Fibroblast of peridontal ligament (primary cell): ENCODE results near the gene ACTR3.
A peak's percentile ranks its signal among the peaks of the same experiment; 100 is the strongest.
"Not testable (repeated sequence)": the region's sequence is repeated elsewhere in the genome, so short reads cannot be mapped to it uniquely, and the experiment has no call there.

Experiments
- DNase-seq: peaks from one replicate; pipeline ENCODE4 v3.0.0-alpha.2; 2010; ENCODE audit errors: extremely low read depth

ACTR3 gene

DNA sequence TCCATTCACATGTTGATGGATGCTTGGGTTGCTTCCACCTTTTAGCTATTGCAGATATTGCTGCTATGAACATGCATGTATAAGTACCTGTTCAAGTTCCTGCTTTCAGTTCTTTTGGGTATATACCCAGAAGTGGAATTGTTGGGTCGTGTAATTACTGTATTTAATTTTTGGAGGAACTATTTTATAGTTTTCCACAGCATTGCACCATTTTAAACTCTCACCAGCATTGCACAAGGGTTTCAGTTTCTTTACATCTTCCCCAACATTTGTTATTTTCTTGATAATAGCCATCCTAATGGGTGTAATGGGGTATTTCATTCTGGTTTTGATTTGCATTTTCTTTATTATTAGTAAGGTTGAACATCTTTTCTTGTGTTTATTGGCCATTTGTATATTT, 16.0 kb downstream of the ACTR3 start:
- no peak for DNase-seq

DNA sequence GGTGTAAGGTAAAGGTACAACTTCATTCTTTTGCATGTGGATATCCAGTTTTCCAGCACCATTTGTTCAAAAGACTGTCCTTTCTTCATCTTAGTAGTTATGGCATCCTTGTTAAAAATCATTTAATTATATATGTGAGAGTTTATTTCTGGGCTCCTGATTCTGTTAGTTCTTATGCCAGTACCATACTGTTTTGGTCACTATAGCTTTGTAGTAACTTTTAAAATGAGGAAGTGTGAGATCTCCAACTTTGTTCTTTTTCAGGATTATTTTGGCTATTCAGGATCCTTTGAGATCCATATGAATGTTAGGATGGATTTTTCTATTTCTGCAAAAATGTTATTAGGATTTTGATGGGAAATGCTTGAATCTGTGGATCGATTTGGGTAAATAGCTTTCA, 16.8 kb downstream of the ACTR3 start:
- no peak for DNase-seq

DNA sequence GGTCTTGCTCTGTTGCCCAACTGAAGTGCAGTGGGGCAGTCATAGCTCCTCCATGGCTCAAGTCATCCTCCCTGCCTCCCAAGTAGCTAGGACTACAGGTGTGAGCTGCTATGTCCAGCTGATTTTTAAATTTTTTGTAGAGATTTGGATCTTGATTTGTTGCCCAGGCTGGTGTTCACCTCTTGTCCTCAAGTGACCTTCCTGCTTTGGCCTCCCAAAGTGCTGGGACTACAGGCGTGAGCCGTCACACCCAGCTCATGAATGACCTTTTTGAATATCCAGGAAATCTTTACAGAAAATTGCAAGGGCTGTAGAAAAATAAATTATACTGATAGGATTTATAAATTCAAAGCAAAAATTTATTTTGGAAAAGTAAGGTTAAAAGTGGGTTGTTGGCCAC, 17.4 kb downstream of the ACTR3 start:
- no peak for DNase-seq

DNA sequence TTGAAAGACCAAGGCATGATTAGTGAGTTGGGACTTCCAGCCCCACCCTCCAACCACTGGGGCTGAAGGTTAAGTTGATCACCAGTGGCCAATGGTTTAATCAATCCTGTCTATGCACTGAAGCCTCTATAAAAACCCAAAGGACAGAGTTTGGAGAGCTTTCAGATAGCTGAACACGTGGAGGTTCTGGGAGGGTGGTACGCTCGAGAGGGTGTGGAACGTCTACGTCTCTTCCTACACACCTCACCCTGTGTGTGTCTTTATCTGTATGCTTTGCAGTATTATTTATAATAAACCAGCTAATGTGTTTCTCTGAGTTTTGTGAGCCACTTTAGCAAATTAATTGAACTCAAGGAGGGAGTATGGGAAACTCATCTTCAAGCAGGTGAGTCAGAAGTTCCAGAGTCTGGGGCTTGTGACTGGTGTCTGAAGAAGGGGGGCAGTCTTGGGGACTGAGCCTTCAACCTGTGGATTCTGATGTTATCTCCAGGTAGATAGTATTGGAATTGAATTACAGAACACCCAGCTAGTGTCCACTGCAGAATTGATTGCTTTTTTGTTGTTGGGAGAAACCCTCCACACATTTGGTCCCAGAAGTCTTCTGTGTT, 20.3 kb downstream of the ACTR3 start:
- no peak for DNase-seq

DNA sequence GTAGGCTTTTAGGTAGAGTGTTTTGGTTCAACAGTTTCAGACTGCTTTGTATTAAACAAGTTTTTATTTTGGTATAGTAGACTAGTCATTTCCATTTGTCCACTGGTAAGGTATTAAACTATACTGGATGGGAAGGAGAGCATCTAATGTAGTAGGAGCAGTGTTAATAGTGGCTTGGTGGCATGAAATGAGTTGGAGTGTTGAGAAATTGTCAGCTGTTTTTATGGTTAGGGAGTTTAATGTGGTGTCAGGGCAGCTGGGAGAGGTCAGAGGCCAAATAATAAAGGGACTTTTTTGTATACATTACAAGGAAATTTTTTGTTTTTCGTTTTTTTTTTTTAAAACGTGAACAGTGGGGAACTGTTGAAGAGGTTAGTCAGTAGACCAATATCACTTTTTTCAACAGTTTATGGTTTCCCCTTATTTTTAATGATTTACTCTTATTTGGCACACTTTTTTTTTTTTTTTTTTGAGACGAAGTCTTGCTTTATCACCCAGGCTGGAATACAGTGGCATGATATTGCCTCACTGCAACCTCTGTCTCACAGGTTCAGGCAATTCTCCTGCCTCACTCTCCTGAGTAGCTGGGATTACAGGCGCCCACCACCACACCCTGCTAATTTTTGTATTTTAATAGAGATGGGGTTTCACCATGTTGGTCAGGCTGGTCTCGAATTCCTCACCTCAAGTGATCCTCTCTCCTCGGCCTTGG, 21.2 kb downstream of the ACTR3 start:
- no peak for DNase-seq

DNA sequence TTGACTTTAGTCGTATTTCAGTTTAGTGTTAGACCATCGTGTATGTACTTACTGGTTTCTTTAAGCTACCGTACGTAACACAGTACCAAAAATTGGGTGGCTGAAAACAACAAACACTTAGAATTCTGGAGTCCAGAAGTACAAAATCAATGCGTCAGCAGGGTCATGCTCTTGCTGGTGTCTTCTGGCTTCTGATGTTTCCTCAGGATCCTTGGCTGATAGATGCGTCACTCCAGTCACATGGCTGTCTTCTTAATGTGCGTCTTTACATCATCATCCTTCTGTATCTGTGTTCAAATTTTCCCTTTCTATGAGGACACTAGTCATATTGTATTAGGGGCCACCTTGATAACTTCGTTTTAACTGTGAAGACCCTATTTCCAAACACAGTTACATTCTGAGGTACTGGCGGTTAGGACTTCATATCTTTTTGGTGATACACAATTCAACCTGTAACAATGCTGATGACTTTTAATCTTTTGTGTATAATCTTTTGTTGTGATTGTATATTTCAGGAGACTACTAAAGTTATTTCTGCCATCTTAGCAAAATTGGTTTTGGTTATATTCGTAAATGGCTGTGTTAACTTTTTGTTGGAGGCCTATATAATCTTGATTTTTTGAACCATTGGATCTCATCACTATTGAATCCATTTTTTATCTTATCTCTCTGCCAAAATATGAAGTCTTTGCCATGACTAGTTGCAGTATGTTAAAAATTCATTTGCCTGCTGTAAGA, 25.4 kb downstream of the ACTR3 start:
- DNase-seq: no peak

DNA sequence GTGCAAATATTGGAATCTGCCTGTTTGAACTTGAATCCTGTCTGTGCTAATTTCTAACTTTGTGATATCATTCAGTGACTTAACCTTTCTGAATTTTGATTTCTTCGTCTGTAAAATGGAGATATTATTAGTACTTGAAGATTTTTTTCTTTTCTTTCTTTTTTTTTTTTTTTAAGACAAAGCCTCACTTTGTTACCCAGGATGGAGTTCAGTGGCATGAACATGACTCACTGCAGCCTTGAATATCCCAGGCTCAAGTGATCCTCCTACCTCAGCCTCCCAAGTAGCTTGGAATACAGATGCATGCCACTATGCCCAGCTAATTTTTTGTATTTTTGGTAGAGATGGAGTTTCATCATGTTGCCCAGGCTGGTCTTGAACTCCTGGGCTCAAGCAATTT, 28.3 kb downstream of the ACTR3 start:
- DNase-seq: no peak

DNA sequence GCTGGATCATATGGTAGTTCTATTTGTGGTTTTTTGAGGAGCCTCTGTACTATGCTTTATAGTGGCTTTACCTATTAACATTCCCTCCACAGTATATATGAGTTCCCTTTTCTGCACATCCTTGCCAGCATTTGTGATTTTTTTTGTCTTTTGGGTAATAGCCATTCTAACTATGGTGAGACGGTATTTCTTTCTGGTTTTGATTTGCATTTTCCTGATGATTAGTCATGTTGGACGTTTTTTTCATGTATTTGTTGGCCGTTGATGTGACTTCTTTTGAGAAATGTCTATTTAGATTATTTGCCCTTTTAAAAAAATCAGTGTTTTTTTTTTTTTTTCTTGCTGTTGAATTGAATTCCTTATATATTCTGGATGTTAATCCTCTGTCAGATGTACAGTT, 31.1 kb downstream of the ACTR3 start:
- DNase-seq: peak; percentile 69

DNA sequence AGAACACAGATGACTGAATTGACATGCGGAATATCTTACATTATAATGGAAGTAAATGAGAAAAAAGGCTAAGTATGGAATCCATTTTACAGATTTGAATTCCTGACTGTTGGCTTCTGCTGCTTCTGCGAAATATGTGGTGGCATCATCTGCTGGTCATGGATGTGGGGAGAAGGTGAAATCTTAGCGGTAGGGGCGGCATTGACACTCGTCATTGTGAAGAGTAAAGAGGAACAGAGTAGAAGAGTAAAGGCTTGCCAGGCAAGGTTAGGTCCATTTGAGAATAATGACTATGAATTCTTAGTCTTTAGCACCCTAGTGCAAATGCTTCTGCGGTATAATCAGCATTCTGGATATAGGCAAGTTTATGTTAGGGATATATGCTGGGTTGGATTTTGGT, 32.4 kb downstream of the ACTR3 start:
- DNase-seq: no peak

DNA sequence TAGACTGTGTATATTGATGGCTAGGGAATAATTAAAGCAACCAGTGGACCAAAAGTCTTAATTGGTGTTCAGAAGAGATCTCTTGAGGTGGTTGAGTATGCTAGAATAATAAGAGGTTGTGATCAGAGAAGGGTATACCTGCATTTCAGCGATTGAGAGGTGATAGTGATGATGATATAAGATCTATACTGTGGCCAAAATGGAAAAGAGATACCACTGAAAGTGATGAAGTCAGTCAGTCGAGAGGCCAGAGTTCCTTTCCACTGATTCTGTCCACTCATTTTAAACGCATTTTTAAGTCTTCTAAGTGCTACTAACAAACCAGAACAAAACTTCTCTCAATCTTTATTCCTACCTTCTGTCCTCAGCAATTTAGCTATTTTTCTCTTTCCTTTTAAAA, 32.9 kb downstream of the ACTR3 start:
- DNase-seq: no peak

DNA sequence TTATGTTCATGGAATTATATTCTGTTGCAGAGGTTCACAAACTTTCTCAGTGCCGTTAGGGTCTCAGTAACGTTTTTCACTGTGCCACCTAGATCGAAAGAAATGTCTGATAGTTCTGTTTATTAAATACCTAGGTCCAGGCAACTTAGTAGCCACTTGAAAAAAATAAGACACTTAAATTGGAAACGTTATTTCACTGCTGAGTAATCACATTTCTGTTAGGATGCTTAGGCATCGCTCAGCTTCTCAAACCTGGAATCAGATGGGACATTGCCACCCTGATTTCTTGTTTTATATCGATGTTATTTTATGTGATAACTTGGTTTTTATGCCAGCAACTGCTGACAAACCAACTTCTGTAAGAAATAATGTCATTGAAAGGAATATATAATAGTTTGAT, 36.0 kb downstream of the ACTR3 start:
- DNase-seq: no peak

DNA sequence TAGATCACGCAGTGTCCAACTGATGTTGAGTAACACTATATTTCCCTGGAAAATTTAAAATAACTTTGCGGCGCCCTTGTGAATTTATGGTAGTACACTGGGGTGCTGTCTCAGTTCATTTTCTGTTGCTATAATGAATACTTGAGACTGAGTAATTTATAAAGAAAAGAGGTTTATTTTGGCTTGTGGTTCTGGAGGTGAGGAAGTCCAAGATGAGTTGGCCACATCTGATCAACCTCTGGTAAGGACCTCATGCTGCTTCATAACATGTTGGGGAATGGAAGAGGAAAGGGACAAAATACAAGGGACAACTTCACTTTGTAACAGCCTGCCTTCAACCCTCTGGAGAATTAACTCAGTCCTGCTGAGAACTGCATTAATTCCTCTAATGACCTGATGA, 36.4 kb downstream of the ACTR3 start:
- no peak for DNase-seq

DNA sequence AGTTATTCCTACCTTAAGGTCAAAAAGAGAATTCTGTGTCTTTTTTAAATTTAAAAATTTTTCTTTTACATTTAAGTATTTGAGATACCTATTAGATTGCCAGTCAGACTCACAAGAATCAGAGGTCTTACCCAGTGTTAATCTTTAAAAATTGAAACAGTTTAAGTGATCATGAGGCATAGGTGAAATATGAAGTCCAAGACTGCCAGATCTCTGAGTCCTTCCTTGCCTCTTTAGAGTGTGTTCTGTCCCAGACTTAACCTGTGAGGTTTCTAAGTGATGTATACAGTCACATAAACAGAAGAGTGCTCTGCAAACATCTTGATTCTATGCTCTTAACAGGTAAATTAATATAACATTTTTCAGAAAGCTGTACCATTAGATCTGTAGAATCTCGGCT, 40.6 kb downstream of the ACTR3 start:
- DNase-seq: peak; percentile 13

DNA sequence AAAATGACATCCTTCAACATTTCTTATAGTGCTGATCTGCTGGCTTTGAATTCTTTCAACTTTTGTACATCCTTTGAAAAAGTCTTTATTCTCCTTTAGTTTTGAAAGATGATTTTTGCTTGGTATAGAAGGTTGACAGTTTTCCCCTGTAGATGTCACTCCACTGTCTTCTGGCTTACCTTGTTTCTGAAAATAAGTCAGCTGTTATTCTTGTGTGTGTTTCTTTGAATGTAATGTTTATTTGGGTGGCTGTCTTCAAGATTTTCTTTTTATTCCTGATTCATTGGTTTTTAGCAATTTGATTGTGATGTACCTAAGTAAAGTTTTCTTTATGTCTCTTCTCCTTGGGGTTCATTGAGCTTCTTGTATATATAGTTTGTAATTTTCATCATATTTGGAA, 47.6 kb downstream of the ACTR3 start:
- DNase-seq: no peak

DNA sequence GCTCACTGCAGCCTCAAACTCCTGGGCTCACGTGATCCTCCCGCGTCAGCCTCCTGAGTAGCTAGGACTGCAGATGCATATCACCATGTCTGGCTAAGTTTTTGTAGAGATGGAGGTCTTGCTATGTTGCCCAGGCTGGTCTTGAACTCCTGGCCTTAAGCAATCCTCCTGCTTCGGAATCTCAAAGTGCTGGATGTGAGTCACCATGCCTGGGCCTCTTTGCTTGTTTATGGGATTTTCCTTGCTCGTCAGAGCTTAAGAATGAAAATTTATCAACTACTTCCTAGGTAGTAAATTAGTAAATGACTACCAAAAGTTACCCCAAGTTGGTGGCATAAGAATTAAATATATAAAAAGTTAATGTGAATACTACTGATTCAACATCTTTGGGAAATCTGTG, 51.0 kb downstream of the ACTR3 start:
- no peak for DNase-seq

DNA sequence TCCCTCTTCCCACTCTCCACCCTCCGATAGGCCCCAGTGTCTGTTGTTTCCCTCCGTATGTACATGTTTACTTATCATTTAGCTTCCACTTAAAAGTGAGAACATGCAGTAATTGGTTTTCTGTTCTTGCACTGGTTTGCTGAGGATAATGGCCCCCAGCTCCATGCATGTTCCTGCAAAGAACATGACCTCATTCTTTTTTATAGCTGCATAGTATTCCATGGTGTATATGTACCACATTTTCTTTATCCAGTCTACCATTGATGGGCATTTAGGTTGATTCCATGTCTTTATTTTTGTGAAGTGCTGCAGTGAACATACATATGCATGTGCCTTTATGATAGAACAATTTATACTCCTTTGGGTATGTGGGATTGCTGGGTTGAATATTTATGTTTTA, 55.9 kb downstream of the ACTR3 start:
- DNase-seq: not testable (repeated sequence)

DNA sequence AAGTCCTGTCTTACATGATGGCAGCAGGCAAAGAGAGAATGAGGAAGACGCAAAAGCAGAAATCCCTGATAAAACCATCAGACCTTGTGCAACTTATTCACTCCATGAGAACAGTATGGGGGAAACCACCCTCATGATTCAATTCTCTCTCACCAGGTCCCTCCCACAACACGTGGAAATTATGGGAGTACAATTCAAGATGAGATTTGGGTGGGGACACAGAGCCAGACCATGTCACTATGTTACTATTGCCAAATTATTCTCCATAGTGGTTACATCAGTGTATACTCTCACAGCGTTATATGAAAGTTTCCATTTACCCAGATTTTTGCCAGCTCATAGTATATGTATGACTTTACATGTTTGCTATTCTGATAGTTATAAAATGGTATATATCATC, 61.0 kb downstream of the ACTR3 start:
- DNase-seq: not testable (repeated sequence)

DNA sequence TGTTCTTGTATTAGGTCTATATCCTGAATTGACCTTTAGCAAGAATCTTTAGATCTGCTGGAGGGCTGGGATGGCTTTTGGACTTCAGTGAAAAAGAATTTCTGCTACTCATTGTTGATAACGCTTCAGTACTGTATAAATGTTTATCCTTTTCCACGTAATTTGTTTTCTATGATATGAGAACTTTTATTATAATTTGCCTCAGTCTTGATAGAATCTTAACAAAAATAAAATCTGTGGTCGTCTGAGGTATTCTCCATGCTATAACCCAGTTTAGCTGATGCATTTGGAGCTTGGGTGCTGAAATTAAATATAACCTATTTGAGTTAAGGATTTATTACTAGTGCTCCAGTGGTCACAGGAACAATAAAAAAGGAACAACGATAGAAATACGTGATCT, 71.1 kb downstream of the ACTR3 start:
- no peak for DNase-seq

DNA sequence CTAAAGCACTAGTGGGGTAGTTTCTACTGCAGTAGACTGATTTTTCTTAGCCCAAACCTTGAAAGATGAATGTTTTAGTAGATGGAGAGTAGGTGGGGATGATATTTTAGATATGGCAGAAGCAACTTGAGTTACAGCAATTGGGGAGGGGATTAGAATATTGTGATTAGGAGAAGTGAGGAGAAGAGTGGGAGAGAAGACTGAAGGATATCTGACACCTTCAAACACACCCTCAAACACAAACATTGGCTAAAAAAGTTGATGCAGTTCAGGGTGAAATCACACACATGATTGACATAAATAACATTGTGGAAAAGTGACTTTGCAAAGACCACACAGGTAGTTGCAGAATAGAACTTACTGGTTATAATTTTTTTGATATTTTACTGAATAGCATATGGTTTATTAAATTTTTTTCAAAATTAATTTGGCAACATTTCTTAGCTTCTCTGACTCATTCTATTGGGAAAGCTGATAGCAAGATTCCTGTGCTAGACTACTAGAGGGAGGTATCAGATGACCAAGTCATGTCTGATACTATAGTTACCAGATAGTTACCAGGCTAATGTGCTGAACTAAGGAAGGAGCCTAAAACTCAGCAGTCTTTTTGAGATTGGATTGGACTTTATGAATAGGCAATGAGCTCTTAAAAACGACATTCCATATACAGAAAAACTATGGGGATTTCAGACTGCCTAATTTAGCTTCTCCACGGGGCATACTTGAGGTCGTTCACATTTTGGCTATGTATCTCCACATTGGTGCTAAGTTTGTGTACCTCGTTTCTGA, 73.0 kb downstream of the ACTR3 start:
- peak; percentile 79 for DNase-seq

DNA sequence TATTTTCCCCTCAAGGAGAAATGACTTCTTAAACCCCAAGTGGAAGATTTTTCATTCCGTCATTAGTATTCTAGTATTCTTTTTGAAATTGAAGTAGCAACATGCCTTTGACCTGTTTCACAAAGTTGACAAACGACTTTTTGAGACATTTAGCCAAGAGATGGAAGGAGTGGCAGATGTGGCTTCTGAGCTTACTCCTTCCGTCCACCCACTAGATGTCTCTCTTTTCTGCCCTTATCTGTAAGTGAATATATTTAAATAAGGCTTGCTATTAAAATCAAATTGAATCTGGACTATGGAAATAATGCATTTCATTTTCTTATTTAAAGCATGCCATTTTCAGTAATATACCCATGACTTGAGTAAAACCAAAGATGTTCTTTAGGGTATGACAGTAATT, 74.1 kb downstream of the ACTR3 start:
- DNase-seq: peak; percentile 39

DNA sequence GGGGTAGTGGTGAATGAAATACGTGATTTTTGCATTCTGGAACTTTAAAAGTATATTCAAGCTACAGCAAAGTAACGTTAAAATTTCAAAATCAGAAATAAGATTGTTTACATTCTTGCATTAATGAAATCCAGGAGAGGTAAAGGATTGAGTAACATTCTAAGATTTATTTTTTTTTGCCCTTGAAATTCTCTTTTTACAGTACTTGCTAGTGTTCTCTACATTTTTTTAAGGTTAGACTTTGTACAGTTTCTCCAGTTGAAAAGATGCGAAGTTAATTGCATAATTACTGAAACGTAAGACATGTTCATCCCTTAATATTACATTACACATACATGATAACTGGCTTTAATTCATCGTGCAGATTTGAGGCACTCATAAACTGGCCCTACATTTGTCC, 74.5 kb downstream of the ACTR3 start:
- peak; percentile 38 for DNase-seq

DNA sequence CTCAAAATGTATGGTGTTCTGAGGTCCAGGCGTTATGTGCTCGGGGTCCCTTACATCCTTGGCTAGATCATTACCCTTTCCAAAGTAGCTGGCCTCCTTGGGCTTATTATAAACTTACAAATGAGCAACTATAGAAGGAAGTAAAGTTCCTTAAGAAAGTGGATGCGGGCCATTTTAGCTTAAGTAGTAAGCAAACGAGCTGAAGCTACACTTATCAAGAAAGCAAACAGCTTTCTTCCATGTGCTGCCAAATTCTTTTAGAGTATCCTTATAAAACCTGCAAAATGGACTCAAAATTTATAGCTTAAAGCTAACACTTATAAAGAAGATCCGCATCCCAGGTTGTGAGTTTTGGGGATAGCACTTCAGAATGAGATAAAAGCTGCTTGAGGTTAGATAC, 75.3 kb downstream of the ACTR3 start:
- DNase-seq: no peak
